ENCODE results near the gene PDZD2. TPM values are rescaled to one million over a fixed set of nuclear protein-coding genes. Genes with fewer than 3 reads are reported as not detected.

PDZD2 gene
- total RNA-seq, 1 donor = 0.36 TPM

GRCh38 chr5:31703757-31704156, 64.8 kb downstream of the PDZD2 start:
- no peak for TF ChIP-seq CTCF (IDR thresholded peaks at IDR 0.05; ENCODE audit: extremely low read depth, low read depth, low read length)
- peaks cover 8% of the 10 kb centered on the region for H3K27me3 ChIP-seq (ENCODE audit: insufficient read depth, low read length)
- H3K4me2 ChIP-seq (ENCODE audit: insufficient read depth, low read length) = no peak overlapping the region
- H3K36me3 ChIP-seq (ENCODE audit: insufficient read depth, low read length) = no peaks in the 10 kb centered on the region
- H3K27ac ChIP-seq (ENCODE audit: low read depth, low read length) = no peak overlapping the region
- no peak for DNase-seq (ENCODE audit: insufficient read length, low spot score, missing footprints)
- no peak overlapping the region for H3K4me3 ChIP-seq (ENCODE audit: insufficient read depth, low read length)
- H2AFZ ChIP-seq (ENCODE audit: low read length) = no peak overlapping the region
- H3K4me1 ChIP-seq (ENCODE audit: insufficient read depth, low read length) = no peaks in the 10 kb centered on the region
- no peaks in the 10 kb centered on the region for H3K9me3 ChIP-seq (ENCODE audit: low read depth, low read length)
- H4K20me1 ChIP-seq (ENCODE audit: insufficient read depth, low read length) = no peaks in the 10 kb centered on the region
- H3K79me2 ChIP-seq (ENCODE audit: insufficient read depth, low read length) = no peaks in the 10 kb centered on the region

GRCh38 chr5:31706186-31706585, 67.3 kb downstream of the PDZD2 start:
- H3K9me3 ChIP-seq (ENCODE audit: low read depth, low read length) = no peaks in the 10 kb centered on the region
- no peak for TF ChIP-seq CTCF (IDR thresholded peaks at IDR 0.05; ENCODE audit: extremely low read depth, low read depth, low read length)
- H3K36me3 ChIP-seq (ENCODE audit: insufficient read depth, low read length) = no peaks in the 10 kb centered on the region
- H3K27me3 ChIP-seq (ENCODE audit: insufficient read depth, low read length) = peaks cover 8% of the 10 kb centered on the region
- H3K27ac ChIP-seq (ENCODE audit: low read depth, low read length) = no peak overlapping the region
- H3K4me2 ChIP-seq (ENCODE audit: insufficient read depth, low read length) = no peak overlapping the region
- no peak for DNase-seq (ENCODE audit: insufficient read length, low spot score, missing footprints)
- H3K4me3 ChIP-seq (ENCODE audit: insufficient read depth, low read length) = no peak overlapping the region
- no peaks in the 10 kb centered on the region for H4K20me1 ChIP-seq (ENCODE audit: insufficient read depth, low read length)
- no peaks in the 10 kb centered on the region for H3K79me2 ChIP-seq (ENCODE audit: insufficient read depth, low read length)
- no peaks in the 10 kb centered on the region for H3K4me1 ChIP-seq (ENCODE audit: insufficient read depth, low read length)
- no peak overlapping the region for H2AFZ ChIP-seq (ENCODE audit: low read length)

GRCh38 chr5:31707329-31707728, 68.4 kb downstream of the PDZD2 start:
- Histone ChIP-seq H3K4me2 (ENCODE audit: insufficient read depth, low read length) (no peak overlapping the region), H3K9me3 (ENCODE audit: low read depth, low read length) (no peaks in the 10 kb centered on the region), H4K20me1 (ENCODE audit: insufficient read depth, low read length) (no peaks in the 10 kb centered on the region), H3K36me3 (ENCODE audit: insufficient read depth, low read length) (no peaks in the 10 kb centered on the region), H3K27ac (ENCODE audit: low read depth, low read length) (no peak overlapping the region), H3K27me3 (ENCODE audit: insufficient read depth, low read length) (no peaks in the 10 kb centered on the region), H2AFZ (ENCODE audit: low read length) (no peak overlapping the region), H3K4me1 (ENCODE audit: insufficient read depth, low read length) (no peaks in the 10 kb centered on the region), H3K79me2 (ENCODE audit: insufficient read depth, low read length) (no peaks in the 10 kb centered on the region), H3K4me3 (ENCODE audit: insufficient read depth, low read length) (no peak overlapping the region)
- no peak for TF ChIP-seq CTCF (IDR thresholded peaks at IDR 0.05; ENCODE audit: extremely low read depth, low read depth, low read length)
- no peak for DNase-seq (ENCODE audit: insufficient read length, low spot score, missing footprints)

GRCh38 chr5:31708089-31708488, 69.2 kb downstream of the PDZD2 start:
- no peaks in the 10 kb centered on the region for H4K20me1 ChIP-seq (ENCODE audit: insufficient read depth, low read length)
- H3K4me3 ChIP-seq (ENCODE audit: insufficient read depth, low read length) = no peak overlapping the region
- H3K27ac ChIP-seq (ENCODE audit: low read depth, low read length) = no peak overlapping the region
- H3K4me2 ChIP-seq (ENCODE audit: insufficient read depth, low read length) = no peak overlapping the region
- TF ChIP-seq CTCF (IDR thresholded peaks at IDR 0.05; ENCODE audit: extremely low read depth, low read depth, low read length) = no peak
- H3K4me1 ChIP-seq (ENCODE audit: insufficient read depth, low read length) = no peaks in the 10 kb centered on the region
- H3K79me2 ChIP-seq (ENCODE audit: insufficient read depth, low read length) = no peaks in the 10 kb centered on the region
- H3K27me3 ChIP-seq (ENCODE audit: insufficient read depth, low read length) = no peaks in the 10 kb centered on the region
- H3K9me3 ChIP-seq (ENCODE audit: low read depth, low read length) = no peaks in the 10 kb centered on the region
- no peak overlapping the region for H2AFZ ChIP-seq (ENCODE audit: low read length)
- no peak for DNase-seq (ENCODE audit: insufficient read length, low spot score, missing footprints)
- no peaks in the 10 kb centered on the region for H3K36me3 ChIP-seq (ENCODE audit: insufficient read depth, low read length)
